Esophagus squamous epithelium (tissue), 4 donors: ENCODE results near the gene KLHDC9.

Experiments
- POLR2A ChIP-seq, 4 donors: fragments of 450-650 bp; IDR thresholded peaks; one replicate each; pipeline ENCODE4 v1.6.1; 2017; ENCODE audit warnings: antibody characterized with exemption in 4 of 4, mild to moderate bottlenecking in 4 of 4, moderate library complexity in 3 of 4
- TF ChIP-seq, protein P1 (sequence below), 6 experiments: fragments of 450-650 bp in 4 of 6; fragments of 200-600 bp in 2 of 6; sonication (generic) in 2 of 6; IDR thresholded peaks; one replicate each; pipeline ENCODE4 v1.5.1; 2016 to 2019; ENCODE audit warnings: antibody characterized with exemption in 6 of 6, mild to moderate bottlenecking in 4 of 6, moderate library complexity in 4 of 6

DNA sequence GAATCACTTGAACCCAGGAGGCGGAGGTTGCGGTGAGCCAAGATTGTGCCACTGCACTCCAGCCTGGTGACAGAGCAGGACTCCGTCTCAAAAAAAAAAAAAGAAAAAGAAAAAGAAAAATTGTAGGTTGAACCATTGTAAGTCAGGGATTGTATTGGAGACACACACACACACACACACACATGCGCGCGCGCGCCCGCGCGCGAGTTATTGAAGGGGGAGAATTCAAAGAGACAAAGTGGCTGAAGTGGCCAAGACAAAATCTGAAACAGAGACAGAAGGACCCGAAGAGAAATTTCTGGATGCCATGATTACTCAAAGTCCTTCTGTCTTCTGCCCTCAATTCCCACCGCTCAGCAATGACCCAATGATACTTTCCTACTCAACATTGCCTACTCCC lies 3.7 kb upstream of the KLHDC9 start:
- TF ChIP-seq, protein P1, sequence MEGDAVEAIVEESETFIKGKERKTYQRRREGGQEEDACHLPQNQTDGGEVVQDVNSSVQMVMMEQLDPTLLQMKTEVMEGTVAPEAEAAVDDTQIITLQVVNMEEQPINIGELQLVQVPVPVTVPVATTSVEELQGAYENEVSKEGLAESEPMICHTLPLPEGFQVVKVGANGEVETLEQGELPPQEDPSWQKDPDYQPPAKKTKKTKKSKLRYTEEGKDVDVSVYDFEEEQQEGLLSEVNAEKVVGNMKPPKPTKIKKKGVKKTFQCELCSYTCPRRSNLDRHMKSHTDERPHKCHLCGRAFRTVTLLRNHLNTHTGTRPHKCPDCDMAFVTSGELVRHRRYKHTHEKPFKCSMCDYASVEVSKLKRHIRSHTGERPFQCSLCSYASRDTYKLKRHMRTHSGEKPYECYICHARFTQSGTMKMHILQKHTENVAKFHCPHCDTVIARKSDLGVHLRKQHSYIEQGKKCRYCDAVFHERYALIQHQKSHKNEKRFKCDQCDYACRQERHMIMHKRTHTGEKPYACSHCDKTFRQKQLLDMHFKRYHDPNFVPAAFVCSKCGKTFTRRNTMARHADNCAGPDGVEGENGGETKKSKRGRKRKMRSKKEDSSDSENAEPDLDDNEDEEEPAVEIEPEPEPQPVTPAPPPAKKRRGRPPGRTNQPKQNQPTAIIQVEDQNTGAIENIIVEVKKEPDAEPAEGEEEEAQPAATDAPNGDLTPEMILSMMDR (IDR thresholded peaks at IDR 0.05): no peak
- TF ChIP-seq POLR2A (IDR thresholded peaks at IDR 0.05): no peak
